SKM-1 treated with dmso at 0.1 percent for 144 hours (cell line): ENCODE measurements around the gene ALPL.
A peak's percentile ranks its signal among the peaks of the same experiment; 100 is the strongest.
"Not testable (repeated sequence)": the region's sequence is repeated elsewhere in the genome, so short reads cannot be mapped to it uniquely, and the experiment has no call there.

Source experiments
- DNase-seq: peaks from one replicate; lab custom pipeline; 2025; ENCODE audit not compliant: unreplicated experiment; lab: John Stamatoyannopoulos, UW

The ALPL gene

GRCh38 chr1:21507511-21508270 is 1.5 kb upstream of the ALPL start:
- DNase-seq, result no peak

GRCh38 chr1:21508580-21509350 is 458 bp upstream of the ALPL start:
- DNase-seq, result peak; percentile 12

GRCh38 chr1:21510113-21510493 is 880 bp downstream of the ALPL start:
- no peak for DNase-seq

GRCh38 chr1:21510885-21511578 is 1.8 kb downstream of the ALPL start:
- no peak for DNase-seq

- DNase-seq, result no peak
These were observed 2.6 kb downstream of the ALPL start for GRCh38 chr1:21511579-21512522.

GRCh38 chr1:21514245-21514644 is 5.0 kb downstream of the ALPL start:
- DNase-seq, result no peak

GRCh38 chr1:21517161-21517589 is 8.0 kb downstream of the ALPL start:
- DNase-seq, result no peak

GRCh38 chr1:21517660-21518480 is 8.6 kb downstream of the ALPL start:
- no peak for DNase-seq

GRCh38 chr1:21518774-21519455 is 9.7 kb downstream of the ALPL start:
- DNase-seq, result no peak

GRCh38 chr1:21519486-21520070 is 10.4 kb downstream of the ALPL start:
- DNase-seq, result not testable (repeated sequence)

GRCh38 chr1:21520899-21521716 is 11.9 kb downstream of the ALPL start:
- DNase-seq, result no peak

GRCh38 chr1:21521717-21522060 is 12.5 kb downstream of the ALPL start:
- no peak for DNase-seq

GRCh38 chr1:21522525-21523038 is 13.4 kb downstream of the ALPL start:
- no peak for DNase-seq

- DNase-seq, result no peak
These were observed 14.1 kb downstream of the ALPL start for GRCh38 chr1:21523297-21523813.

- DNase-seq, result no peak
These were observed 15.0 kb downstream of the ALPL start for GRCh38 chr1:21524220-21524619.

- no peak for DNase-seq
These were observed 15.6 kb downstream of the ALPL start for GRCh38 chr1:21524686-21525339.

- DNase-seq, result no peak
These were observed 16.1 kb downstream of the ALPL start for GRCh38 chr1:21525340-21525717.
